Stimulated activated CD8-positive, alpha-beta memory T cell treated with anti-CD3 and anti-CD28 coated beads, Interleukin-12 subunit alpha, Interleukin-12 subunit beta, amount 100 ng/mL, for 1 hour (primary cell): ENCODE measurements around the gene PRG2.

Source experiments
- DNase-seq: peaks from one replicate; pipeline ENCODE4 v3.0.0-alpha.2; 2020; ENCODE audit warnings: low read depth

Gene PRG2

GRCh38 chr11:57390535-57390934 lies at the start of gene PRG2:
Gene PRG2, minus strand, starts transcription at chr11:57390650. Its CDS starts 706 bp downstream, at chr11:57389944.
- no peak for DNase-seq

GRCh38 chr11:57439786-57440185 lies 49.3 kb upstream of the PRG2 start:
- DNase-seq: no peak

- no peak for DNase-seq
Measured at GRCh38 chr11:57438345-57439285, 48.2 kb upstream of the PRG2 start.

- no peak for DNase-seq
Measured at GRCh38 chr11:57436031-57436430, 45.6 kb upstream of the PRG2 start.

- no peak for DNase-seq
Measured at GRCh38 chr11:57434640-57435546, 44.4 kb upstream of the PRG2 start.

- DNase-seq: no peak
Measured at GRCh38 chr11:57432714-57433163, 42.3 kb upstream of the PRG2 start.

GRCh38 chr11:57432149-57432561 lies 41.7 kb upstream of the PRG2 start:
- no peak for DNase-seq

- DNase-seq: no peak
Measured at GRCh38 chr11:57430952-57431351, 40.5 kb upstream of the PRG2 start.

- DNase-seq: no peak
Measured at GRCh38 chr11:57429946-57430345, 39.5 kb upstream of the PRG2 start.

GRCh38 chr11:57428643-57429042 lies 38.2 kb upstream of the PRG2 start:
- DNase-seq: no peak

- no peak for DNase-seq
Measured at GRCh38 chr11:57427727-57428082, 37.3 kb upstream of the PRG2 start.

GRCh38 chr11:57426929-57427726 lies 36.7 kb upstream of the PRG2 start, which contains the start of gene SLC43A3:
Gene SLC43A3, minus strand, starts transcription at chr11:57427121. Its CDS starts 949 bp downstream, at chr11:57426172.
- peak; percentile 45 for DNase-seq

GRCh38 chr11:57426439-57426928 lies 36.0 kb upstream of the PRG2 start:
- DNase-seq: no peak

GRCh38 chr11:57425565-57426438 lies 35.4 kb upstream of the PRG2 start:
- no peak for DNase-seq

GRCh38 chr11:57424792-57425564 lies 34.5 kb upstream of the PRG2 start:
- peak; percentile 80 for DNase-seq

- no peak for DNase-seq
Measured at GRCh38 chr11:57424137-57424791, 33.8 kb upstream of the PRG2 start.

GRCh38 chr11:57422669-57423068 lies 32.2 kb upstream of the PRG2 start:
- DNase-seq: no peak

GRCh38 chr11:57421805-57422204 lies 31.4 kb upstream of the PRG2 start:
- no peak for DNase-seq

GRCh38 chr11:57421066-57421465 lies 30.6 kb upstream of the PRG2 start:
- no peak for DNase-seq
